ENCODE measurements around the gene IL16.

IL16 gene

GRCh38 chr15:81258455-81258854 lies 61.8 kb downstream of the IL16 start:
- H3K27me3 ChIP-seq = no peaks in the 10 kb centered on the region; the same call in none of the 2 replicates
- DNase-seq = no peak
- no peaks in the 10 kb centered on the region for H3K36me3 ChIP-seq

DNA sequence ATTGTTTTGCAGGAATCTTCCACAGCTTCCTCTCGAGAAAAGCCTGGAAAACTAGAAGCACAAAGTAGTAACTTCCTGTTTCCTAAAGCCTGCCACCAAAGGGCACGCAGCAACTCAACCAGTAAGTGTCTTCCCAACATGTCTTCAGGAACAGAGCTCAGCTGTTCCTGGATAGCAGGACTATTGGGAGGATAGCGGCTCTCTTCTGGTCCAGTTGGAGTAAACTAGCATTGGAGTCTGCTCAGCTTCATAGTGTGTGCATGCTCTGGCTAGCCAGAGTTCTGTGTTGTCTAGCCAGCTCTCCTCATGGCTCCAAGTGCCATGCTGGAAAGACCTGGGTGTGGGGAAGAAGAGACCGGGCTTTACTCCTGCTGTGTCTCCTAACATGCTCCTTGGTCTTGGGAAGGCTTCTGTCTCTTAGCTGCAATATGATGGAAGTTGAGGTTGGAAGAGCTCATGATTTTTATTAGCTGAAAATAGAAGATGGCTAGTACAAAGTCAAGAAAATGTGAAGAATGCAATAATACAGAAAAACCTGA lies 63.1 kb downstream of the IL16 start:
- H3K27me3 ChIP-seq = no peaks in the 10 kb centered on the region; the same call in none of the 2 replicates

More at GRCh38 chr15:81258455-81258854, 61.8 kb downstream of the IL16 start:
- Histone ChIP-seq H3K4me3 (ENCODE audit: low read depth, low read length) (no peak overlapping the region), H3K4me1 (no peaks in the 10 kb centered on the region), H3K9me3 (no peaks in the 10 kb centered on the region)
- no peak for TF ChIP-seq CTCF (IDR thresholded peaks at IDR 0.05; ENCODE audit: low read depth, low read length)

GRCh38 chr15:81261172-81261811 lies 64.6 kb downstream of the IL16 start:
- no peak for TF ChIP-seq CTCF (IDR thresholded peaks at IDR 0.05; ENCODE audit: low read depth, low read length)
- H3K4me1 ChIP-seq = no peaks in the 10 kb centered on the region

More for the DNA sequence above, 63.1 kb downstream of the IL16 start:
- no peaks in the 10 kb centered on the region for H3K36me3 ChIP-seq
- no peak for DNase-seq
- H3K4me3 ChIP-seq (ENCODE audit: low read depth, low read length) = no peak overlapping the region
- H3K4me1 ChIP-seq = no peaks in the 10 kb centered on the region
- TF ChIP-seq CTCF (IDR thresholded peaks at IDR 0.05; ENCODE audit: low read depth, low read length) = no peak
- H3K9me3 ChIP-seq = no peaks in the 10 kb centered on the region

GRCh38 chr15:81263477-81263876 lies 66.8 kb downstream of the IL16 start:
- DNase-seq = no peak
- Histone ChIP-seq H3K4me3 (ENCODE audit: low read depth, low read length) (no peak overlapping the region), H3K9me3 (no peaks in the 10 kb centered on the region), H3K27me3 (no peaks in the 10 kb centered on the region; the same call in none of the 2 replicates), H3K36me3 (no peaks in the 10 kb centered on the region), H3K4me1 (no peaks in the 10 kb centered on the region)
- no peak for TF ChIP-seq CTCF (IDR thresholded peaks at IDR 0.05; ENCODE audit: low read depth, low read length)

More at GRCh38 chr15:81261172-81261811, 64.6 kb downstream of the IL16 start:
- no peak overlapping the region for H3K4me3 ChIP-seq (ENCODE audit: low read depth, low read length)
- H3K36me3 ChIP-seq = no peaks in the 10 kb centered on the region
- H3K9me3 ChIP-seq = no peaks in the 10 kb centered on the region
- no peak for DNase-seq
- H3K27me3 ChIP-seq = no peaks in the 10 kb centered on the region; the same call in none of the 2 replicates

- H3K4me3 ChIP-seq (ENCODE audit: low read depth, low read length) = no peak overlapping the region
- H3K9me3 ChIP-seq = no peaks in the 10 kb centered on the region
- no peak for DNase-seq
- TF ChIP-seq CTCF (IDR thresholded peaks at IDR 0.05; ENCODE audit: low read depth, low read length) = no peak
- H3K36me3 ChIP-seq = no peaks in the 10 kb centered on the region
- H3K4me1 ChIP-seq = no peaks in the 10 kb centered on the region
- no peaks in the 10 kb centered on the region; the same call in none of the 2 replicates for H3K27me3 ChIP-seq
These were observed 67.6 kb downstream of the IL16 start for GRCh38 chr15:81264072-81264857.
